H1 (cell line): ENCODE data around the gene GK2. TPM values are rescaled to one million over a fixed set of nuclear protein-coding genes. Genes with fewer than 3 reads are reported as not detected.

ENCODE experiments used
- CTCF ChIA-PET: fragments of 300-600 bp; sonication (Branson Sonifier 250); formaldehyde crosslinking; loops from one replicate; lab custom pipeline; 2021; ENCODE audit not compliant: partially characterized antibody; lab: Charles Lee
- POLR2A ChIA-PET: fragments of 300-600 bp; sonication (Branson Sonifier 250); formaldehyde crosslinking; loops from one replicate; lab custom pipeline; 2021; ENCODE audit warnings: inconsistent platforms; ENCODE audit not compliant: partially characterized antibody; lab: Charles Lee
- DNase-seq, 2 experiments: peaks; one replicate each; pipeline versions ENCODE4 v3.0.0 to v3.0.0-alpha.2; 2010 to 2022; ENCODE audit warnings: low spot score in 2 of 2, low read depth in 1 of 2, mixed read lengths in 1 of 2
- FAIRE-seq: peaks from 2 replicates; lab custom pipeline; 2011; peaks lifted over from hg19 to GRCh38; lab: Jason Lieb, UNC
- H2AFZ ChIP-seq: 2 replicates; pipeline ENCODE4 v1.8.1; 2012; ENCODE audit warnings: low read length, inconsistent platforms
- H2AK5ac ChIP-seq: 2 replicates; pipeline ENCODE4 v1.6.1; 2013; ENCODE audit warnings: low read depth, low read length
- H2BK120ac ChIP-seq: replicated peaks from 2 replicates; pipeline ENCODE3; 2013; ENCODE audit warnings: low read depth, low read length, inconsistent platforms
- H2BK12ac ChIP-seq: 2 replicates; pipeline ENCODE4 v1.6.1; 2013; ENCODE audit warnings: low read depth, low read length
- H2BK15ac ChIP-seq: 2 replicates; pipeline ENCODE4 v1.6.1; 2013; ENCODE audit warnings: low read length
- H2BK20ac ChIP-seq: 2 replicates; pipeline ENCODE4 v1.6.1; 2013; ENCODE audit warnings: low read length
- H2BK5ac ChIP-seq: 2 replicates; pipeline ENCODE4 v1.6.1; 2013; ENCODE audit warnings: low read depth, low read length
- H3K14ac ChIP-seq: 2 replicates; pipeline ENCODE4 v1.6.1; 2013; ENCODE audit warnings: inconsistent platforms; ENCODE audit not compliant: insufficient read length
- H3K18ac ChIP-seq: 2 replicates; pipeline ENCODE4 v1.6.1; 2013; ENCODE audit warnings: low read length; ENCODE audit errors: extremely low read depth
- H3K23ac ChIP-seq: 2 replicates; pipeline ENCODE4 v1.6.1; 2013; ENCODE audit warnings: inconsistent platforms; ENCODE audit not compliant: insufficient read length
- H3K23me2 ChIP-seq: 2 replicates; pipeline ENCODE4 v1.6.1; 2013; ENCODE audit warnings: low read depth, low read length
- H3K27ac ChIP-seq: 2 replicates; pipeline ENCODE4 v1.6.1; 2011; ENCODE audit warnings: low read depth, low read length, inconsistent platforms
- H3K27me3 ChIP-seq, 4 experiments: replicated peaks in 1 of 4; 1 replicate in 1 of 4; 2 replicates in 3 of 4; pipeline versions ENCODE4 v1.6.1 to v1.8.1; 2011 to 2013; ENCODE audit warnings: low read length in 3 of 4, mild to moderate bottlenecking in 3 of 4, inconsistent platforms in 2 of 4, mixed read lengths in 2 of 4, moderate library complexity in 1 of 4; ENCODE audit not compliant: control insufficient read depth in 3 of 4, insufficient read depth in 3 of 4; ENCODE audit errors: extremely low read depth in 1 of 4
- H3K36me3 ChIP-seq, 4 experiments: 2 replicates each; pipeline versions ENCODE4 v1.6.1 to v1.8.1; 2011 to 2013; ENCODE audit warnings: mild to moderate bottlenecking in 4 of 4, low read length in 3 of 4, moderate library complexity in 2 of 4, control low read depth in 1 of 4, inconsistent platforms in 1 of 4; ENCODE audit not compliant: insufficient read depth in 4 of 4, control insufficient read depth in 2 of 4
- H3K4ac ChIP-seq: replicated peaks from 2 replicates; pipeline ENCODE3; 2013; ENCODE audit warnings: low read length, low read depth, mixed read lengths, inconsistent platforms; ENCODE audit not compliant: insufficient read length
- H3K4me1 ChIP-seq, 4 experiments: replicated peaks in 1 of 4; 1 replicate in 1 of 4; 2 replicates in 3 of 4; pipeline versions ENCODE4 v1.6.1 to v1.8.1; 2011 to 2013; ENCODE audit warnings: low read length in 3 of 4, inconsistent platforms in 2 of 4, mixed read lengths in 1 of 4; ENCODE audit not compliant: insufficient read depth in 4 of 4, control insufficient read depth in 3 of 4
- H3K4me2 ChIP-seq, 2 experiments: 2 replicates each; pipeline versions ENCODE4 v1.6.1 to v1.8.1; 2011 to 2013; ENCODE audit warnings: low read depth in 2 of 2, low read length in 2 of 2, control low read depth in 1 of 2, inconsistent platforms in 1 of 2, mild to moderate bottlenecking in 1 of 2; ENCODE audit not compliant: insufficient read depth in 1 of 2
- H3K4me3 ChIP-seq, 4 experiments: fragments of 200-600, 300-600 bp in 1 of 4; sonication (generic), shearing (Covaris generic), sonication (Bioruptor Twin) in 1 of 4; 2 replicates each; pipeline versions ENCODE4 v1.5.1 to v1.8.1; 2011 to 2016; ENCODE audit warnings: low read length in 4 of 4, low read depth in 3 of 4, control low read depth in 2 of 4, inconsistent platforms in 2 of 4, mild to moderate bottlenecking in 2 of 4, mixed read lengths in 1 of 4, moderate library complexity in 1 of 4; ENCODE audit not compliant: insufficient read depth in 2 of 4; ENCODE audit errors: extremely low read depth in 1 of 4
- H3K56ac ChIP-seq: replicated peaks from 2 replicates; pipeline ENCODE3; 2013; ENCODE audit warnings: low read depth, mild to moderate bottlenecking, mixed read lengths, low read length, inconsistent platforms; ENCODE audit not compliant: insufficient read length
- H3K79me1 ChIP-seq: 2 replicates; pipeline ENCODE4 v1.6.1; 2013; ENCODE audit warnings: low read depth, low read length, control low read depth
- H3K79me2 ChIP-seq, 2 experiments: 2 replicates each; pipeline versions ENCODE4 v1.6.1 to v1.8.1; 2012 to 2013; ENCODE audit warnings: low read length in 2 of 2, mild to moderate bottlenecking in 2 of 2, inconsistent platforms in 1 of 2; ENCODE audit not compliant: insufficient read depth in 2 of 2, control insufficient read depth in 1 of 2
- H3K9ac ChIP-seq, 4 experiments: replicated peaks in 1 of 4; 1 replicate in 1 of 4; 2 replicates in 3 of 4; pipeline versions ENCODE4 v1.6.1 to v1.8.1; 2011 to 2013; ENCODE audit warnings: low read depth in 3 of 4, low read length in 3 of 4, control low read depth in 2 of 4, mild to moderate bottlenecking in 2 of 4, moderate library complexity in 2 of 4, inconsistent platforms in 1 of 4; ENCODE audit errors: extremely low read depth in 1 of 4
- H3K9me3 ChIP-seq, 2 experiments: 2 replicates each; pipeline versions ENCODE4 v1.6.1 to v1.8.1; 2012 to 2013; ENCODE audit warnings: mild to moderate bottlenecking in 2 of 2, moderate library complexity in 2 of 2, control low read depth in 1 of 2, inconsistent platforms in 1 of 2, low read depth in 1 of 2, low read length in 1 of 2, mixed read lengths in 1 of 2; ENCODE audit not compliant: insufficient read depth in 2 of 2
- H4K20me1 ChIP-seq, 2 experiments: replicated peaks in 1 of 2; 2 replicates each; pipeline versions ENCODE3 to v1.8.1; 2011 to 2013; ENCODE audit warnings: inconsistent platforms in 2 of 2, low read length in 2 of 2, mild to moderate bottlenecking in 1 of 2; ENCODE audit not compliant: insufficient read depth in 2 of 2, control insufficient read depth in 1 of 2
- H4K5ac ChIP-seq: 2 replicates; pipeline ENCODE4 v1.6.1; 2013; ENCODE audit warnings: low read length, low read depth, mixed read lengths, inconsistent platforms; ENCODE audit not compliant: insufficient read length
- H4K8ac ChIP-seq: 2 replicates; pipeline ENCODE4 v1.8.0; 2013; ENCODE audit warnings: mild to moderate bottlenecking, moderate library complexity, low read length, inconsistent platforms; ENCODE audit not compliant: insufficient read depth; ENCODE audit errors: extremely low read depth
- H4K91ac ChIP-seq: replicated peaks from 2 replicates; pipeline ENCODE3; 2013; ENCODE audit warnings: low read length, mixed read lengths, inconsistent platforms; ENCODE audit not compliant: insufficient read length
- CHD1 ChIP-seq: IDR thresholded peaks from 2 replicates; pipeline ENCODE4 v1.6.1; 2012; ENCODE audit warnings: low read depth, low read length, improper control_type of control experiment
- WGBS, 2 experiments: shearing (Covaris generic) in 1 of 2; methylation state at CpG; one replicate each; pipeline versions ENCODE4 v1.1.6 to v1.1.7; 2013 to 2015; ENCODE audit warnings: low lambda C conversion rate in 2 of 2, mixed read lengths in 2 of 2, inconsistent platforms in 1 of 2, low coverage in 1 of 2, missing lambda C conversion rate in 1 of 2; ENCODE audit not compliant: insufficient replicate concordance in 2 of 2, insufficient coverage in 1 of 2, insufficient read length in 1 of 2; ENCODE audit errors: extremely low coverage in 1 of 2, missing lambda C conversion rate in 1 of 2; 5-methylcytosine and 5-hydroxymethylcytosine counted together
- polyA plus RNA-seq, 7 experiments: library from polyadenylated mRNA; depleted of rRNA in 3 of 7; stranded (reverse) in 5 of 7; unstranded in 2 of 7; fragments of >200 nt in 5 of 7; fragments of 200-250 nt in 2 of 7; gene quantifications; 1 replicate in 5 of 7; 2 replicates in 1 of 7; 4 replicates in 1 of 7; pipeline versions ENCODE4 v1.2.1 to v1.2.3, GENCODE V29; 2011 to 2013; ENCODE audit warnings: missing spikeins in 2 of 7, mixed read lengths in 2 of 7
- total RNA-seq: library from RNA; stranded (reverse); fragmentation: NEBNext Ultra II Directional; extraction: Animal tissue kit (Norgen Biotek cat#: 25700); gene quantifications from 2 replicates; pipeline ENCODE4 v1.2.1, GENCODE V29; 2021

The GK2 gene
- total and polyA plus RNA-seq, 2 of the 8 experiments (the other 6 are each of a cell fraction or from before 2014, with no cell fraction given) = not detected

DNA sequence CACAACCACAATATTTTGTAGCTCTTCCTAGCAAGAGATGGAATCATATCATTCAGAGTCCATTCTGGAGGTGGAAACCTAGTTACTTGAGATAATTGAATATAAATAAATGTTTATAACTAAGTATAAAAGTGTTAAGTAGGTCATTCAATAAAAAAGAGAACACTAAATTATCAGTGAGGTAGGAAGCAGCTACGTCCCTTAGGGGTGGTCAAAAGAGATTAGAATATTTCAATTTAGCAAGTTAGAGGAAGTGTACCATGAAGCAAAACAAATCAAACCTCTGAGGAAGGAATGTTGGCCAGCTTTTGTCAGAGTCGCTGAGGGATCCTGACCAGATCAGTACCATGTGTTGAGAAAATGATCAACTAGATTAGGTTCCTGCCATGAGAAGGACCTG lies 38.0 kb downstream of the GK2 start:
- Histone ChIP-seq H4K8ac (no peak overlapping the region), H3K36me3 (no peaks in the 10 kb centered on the region), H2BK5ac (no peak overlapping the region), H3K18ac (no peak overlapping the region), H2AK5ac (no peak overlapping the region), H4K91ac (no peak overlapping the region), H4K5ac (no peak overlapping the region), H3K23ac (no peak overlapping the region), H3K14ac (no peak overlapping the region), H3K4me2 (no peak overlapping the region), H3K9me3 (no peaks in the 10 kb centered on the region), H2BK20ac (no peak overlapping the region), H3K79me1 (no peaks in the 10 kb centered on the region), H2BK12ac (no peak overlapping the region), H3K27ac (no peak overlapping the region), H3K79me2 (no peaks in the 10 kb centered on the region), H2BK120ac (no peak overlapping the region), H3K23me2 (no peaks in the 10 kb centered on the region), H3K4me3 (no peak overlapping the region), H3K56ac (no peak overlapping the region), H2BK15ac (no peak overlapping the region), H3K4ac (no peak overlapping the region), H3K27me3 (no peaks in the 10 kb centered on the region), H2AFZ (no peak overlapping the region), H4K20me1 (no peaks in the 10 kb centered on the region), H3K9ac (no peak overlapping the region), H3K4me1 (no peaks in the 10 kb centered on the region)
- TF ChIP-seq CHD1 = no peak
- ChIA-PET POLR2A (no interaction called here), CTCF (no interaction called here)
- 89% methylated on average over 2 of the region's 2 CpGs; no CpG with 5 or more reads in 1 of the 2 experiments for WGBS, 2 experiments
- FAIRE-seq = no peak
- DNase-seq = no peak
